Measurements from ENCODE around the gene DYNC1I2.

DNA sequence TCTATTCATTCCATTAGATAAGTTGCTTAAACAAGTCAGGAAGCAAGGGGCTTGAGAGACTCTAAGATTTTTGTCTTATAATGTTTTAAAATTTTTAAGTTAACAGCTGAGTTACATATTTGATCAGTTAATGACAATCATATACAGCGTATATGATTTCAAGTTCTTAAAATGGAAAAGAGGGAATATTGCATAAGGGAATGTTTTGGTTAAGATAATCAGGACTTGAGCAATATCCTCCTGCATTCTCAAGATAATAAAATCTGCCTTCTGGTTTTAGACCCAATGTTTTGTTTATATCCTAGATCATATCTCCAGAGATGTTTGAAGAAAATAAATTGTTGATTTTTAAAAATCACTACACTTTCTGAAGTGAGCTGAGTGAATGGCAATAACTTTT is 13.4 kb upstream of the DYNC1I2 start:
- TF ChIP-seq EZH2 (IDR thresholded peaks at IDR 0.05; ENCODE audit: low read depth, unreplicated experiment) (no peak), CTCF (conservative IDR thresholded peaks at IDR 0.05; ENCODE audit: low read depth in 2 of 2) (no peak), EZH2phosphoT487 (IDR thresholded peaks at IDR 0.05; ENCODE audit: unreplicated experiment) (no peak), CREB1 (CRISPR knock-in tag; IDR thresholded peaks at IDR 0.05; ENCODE audit: low read depth) (no peak)

Measured in GM23338 (cell line).